ENCODE results near the gene GPD1L. TPM values are rescaled to one million over a fixed set of nuclear protein-coding genes. Genes with fewer than 3 reads are reported as not detected.

Gene GPD1L
- 20.9 and 24.6 TPM in 2 replicates for total RNA-seq

DNA sequence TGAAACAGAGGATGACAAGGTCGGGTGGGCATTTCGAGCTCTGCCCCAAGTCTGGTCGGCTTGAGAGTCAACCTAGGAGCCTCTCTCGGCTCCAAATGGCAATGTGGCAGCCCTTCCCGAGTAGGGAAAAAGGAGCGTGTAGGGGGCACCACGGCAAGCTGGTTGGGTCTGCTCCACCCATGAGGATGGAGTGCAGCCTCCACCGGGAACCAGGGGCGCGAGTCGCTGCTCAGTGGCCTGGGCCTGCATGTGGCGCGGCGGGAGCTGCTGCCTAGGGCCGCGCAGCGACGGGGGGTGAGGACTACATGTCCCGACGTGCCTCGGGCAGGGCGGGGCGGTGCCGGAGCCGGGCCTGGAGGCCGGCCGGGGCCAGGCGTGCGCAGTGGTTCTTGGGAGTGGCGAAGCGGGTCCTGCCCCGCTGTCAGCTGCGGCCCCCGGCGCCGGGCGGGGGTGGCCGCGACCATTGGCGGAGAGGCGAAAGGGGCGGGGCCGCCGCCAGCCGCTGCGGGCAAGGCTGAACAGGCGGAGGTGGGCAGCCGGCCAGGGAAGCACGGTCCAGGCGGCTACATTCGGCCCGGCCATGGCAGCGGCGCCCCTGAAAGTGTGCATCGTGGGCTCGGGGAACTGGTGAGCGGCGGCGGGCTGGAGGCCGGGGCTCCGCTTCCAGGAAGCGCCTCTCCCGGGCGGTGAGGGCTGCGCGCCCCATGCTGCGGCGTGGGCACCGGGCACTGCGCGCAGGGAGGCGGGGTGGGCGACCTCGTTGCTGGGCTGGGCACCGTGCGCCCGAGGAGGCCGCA lies at the start of gene GPD1L:
TSS of gene GPD1L (plus strand) at position 489 of the 797 bp plus-strand sequence. CDS start at position 581, 92 bp downstream.

Other genes starting within 250 kb of the GPD1L start
- 45.1 and 54.9 TPM in 2 replicates for gene OSBPL10, start 125.4 kb upstream of the GPD1L start, total RNA-seq
- gene ZNF860, start 124.9 kb upstream of the GPD1L start, total RNA-seq: 1.9 and 3.6 TPM in 2 replicates
- gene CMTM8, start 132.1 kb downstream of the GPD1L start, total RNA-seq: 2.3 and 5.6 TPM in 2 replicates

Data from thoracic aorta endothelial cell (primary cell).